GM15510 (cell line): ENCODE results near the gene DMD.

Source experiments
- POLR2A ChIP-seq: IDR thresholded peaks from 3 replicates; pipeline ENCODE4 v1.6.1; 2011; ENCODE audit warnings: borderline replicate concordance; ENCODE audit not compliant: insufficient read length; ENCODE audit errors: extremely low read depth

The DMD gene

DNA sequence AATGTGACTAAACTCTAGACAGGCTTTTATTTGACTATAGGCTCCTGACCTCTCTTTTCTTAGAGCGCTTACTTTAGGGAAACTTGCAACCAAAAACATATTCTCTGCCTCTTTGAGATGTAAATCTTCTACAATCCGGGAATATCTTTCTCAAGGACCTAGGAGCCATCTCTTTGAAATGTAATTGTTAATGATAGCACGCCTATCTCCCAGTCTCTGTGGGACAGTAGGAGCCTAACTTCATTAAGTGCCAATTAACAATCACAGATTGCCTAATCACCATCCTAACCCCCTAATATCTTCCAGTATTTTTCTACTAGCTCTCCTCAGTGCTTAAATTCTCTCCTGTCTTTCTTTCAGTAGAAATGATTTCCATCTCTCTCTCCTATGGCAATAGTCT lies 628.6 kb downstream of the DMD start:
- no peak for TF ChIP-seq POLR2A

DNA sequence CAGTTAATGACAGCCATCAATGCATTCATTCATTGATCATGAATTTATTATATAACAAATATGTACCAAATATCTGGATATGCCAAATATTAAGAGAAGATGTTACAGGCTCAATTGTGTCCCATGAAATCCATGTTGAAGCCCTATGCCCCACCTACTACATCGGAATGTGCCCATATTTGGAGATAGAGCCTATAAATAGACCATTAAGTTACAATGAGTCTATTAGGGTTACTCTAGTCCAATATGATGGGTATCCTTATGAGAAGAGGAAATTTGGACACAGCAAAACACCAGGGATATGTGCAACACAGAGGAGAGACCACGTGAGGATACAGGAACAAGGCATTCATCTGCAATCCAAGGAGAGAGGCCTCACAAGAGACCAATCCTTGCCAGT lies 634.5 kb downstream of the DMD start:
- TF ChIP-seq POLR2A, result no peak

DNA sequence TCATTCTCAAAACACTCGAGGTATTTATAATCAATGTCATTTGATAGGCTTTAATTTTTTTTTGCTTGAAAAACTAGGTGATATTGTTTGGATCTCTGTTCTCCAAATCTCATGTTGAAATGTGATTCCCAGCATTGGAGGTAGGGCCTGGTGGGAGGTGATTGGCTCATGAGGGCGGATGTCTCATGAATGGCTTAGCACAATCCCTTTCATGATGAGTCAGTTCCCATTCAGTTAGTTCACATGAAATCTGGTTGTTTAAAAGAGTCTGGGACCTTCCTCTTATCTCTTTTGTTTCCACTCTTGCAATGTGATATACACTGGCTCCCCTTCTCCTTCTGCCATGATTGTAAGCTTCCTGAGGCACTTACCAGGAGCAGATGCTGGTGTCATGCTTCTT lies 638.7 kb downstream of the DMD start:
- TF ChIP-seq POLR2A, result no peak

DNA sequence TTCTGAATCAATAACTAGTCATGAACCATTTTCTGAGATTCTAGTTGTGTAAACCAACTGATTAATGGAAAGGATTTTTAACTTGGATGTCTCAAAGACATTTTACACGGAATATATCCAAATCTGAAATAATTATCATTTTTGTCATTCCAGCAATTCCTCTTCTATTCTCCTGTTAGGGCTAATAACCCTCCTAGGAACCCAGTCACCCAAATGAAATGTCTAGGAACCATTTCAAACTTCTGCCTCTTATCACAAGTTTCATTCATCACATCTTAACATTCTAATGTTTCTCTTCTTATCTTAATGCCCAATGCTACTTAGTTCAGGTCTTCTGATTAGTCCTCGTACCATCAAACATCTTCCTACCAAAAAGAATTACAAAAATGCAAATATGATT lies 639.8 kb downstream of the DMD start:
- no peak for TF ChIP-seq POLR2A

DNA sequence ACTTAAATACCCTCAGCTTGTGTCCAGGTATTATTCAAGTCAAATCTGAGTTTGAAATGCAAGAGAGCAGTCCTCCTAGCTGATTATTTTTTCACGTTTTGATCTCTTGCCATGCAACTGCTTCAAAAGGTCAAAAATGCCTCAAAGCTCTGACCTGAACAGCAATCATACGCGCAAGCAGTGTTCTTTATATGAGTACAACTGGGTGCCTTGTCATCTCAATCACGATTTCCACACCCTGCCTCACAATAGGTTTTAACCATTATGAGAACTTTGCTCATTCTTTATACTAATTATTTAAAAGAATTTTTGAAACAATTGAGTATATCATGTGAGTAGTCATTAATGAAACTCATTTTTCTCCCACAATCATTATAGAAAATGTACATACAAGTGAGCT lies 649.1 kb downstream of the DMD start:
- TF ChIP-seq POLR2A, result no peak

DNA sequence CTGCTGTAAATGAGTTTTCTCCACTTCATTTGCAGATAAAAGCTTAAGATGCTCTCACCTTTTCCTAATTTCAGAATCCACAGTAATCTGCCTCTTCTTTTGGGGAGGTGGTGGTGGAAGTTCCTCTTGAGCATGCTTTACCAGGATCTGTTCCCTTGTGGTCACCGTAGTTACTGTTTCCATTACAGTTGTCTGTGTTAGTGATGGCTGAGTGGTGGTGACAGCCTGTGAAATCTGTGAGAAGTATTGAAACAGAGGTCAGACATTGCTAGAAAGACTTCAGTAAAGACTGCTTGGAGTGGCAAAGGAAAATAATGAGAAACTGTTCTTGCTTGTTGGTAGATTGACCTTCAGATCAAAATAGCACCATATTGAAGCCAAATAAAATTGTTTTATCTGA lies 666.2 kb downstream of the DMD start:
- TF ChIP-seq POLR2A, result no peak

DNA sequence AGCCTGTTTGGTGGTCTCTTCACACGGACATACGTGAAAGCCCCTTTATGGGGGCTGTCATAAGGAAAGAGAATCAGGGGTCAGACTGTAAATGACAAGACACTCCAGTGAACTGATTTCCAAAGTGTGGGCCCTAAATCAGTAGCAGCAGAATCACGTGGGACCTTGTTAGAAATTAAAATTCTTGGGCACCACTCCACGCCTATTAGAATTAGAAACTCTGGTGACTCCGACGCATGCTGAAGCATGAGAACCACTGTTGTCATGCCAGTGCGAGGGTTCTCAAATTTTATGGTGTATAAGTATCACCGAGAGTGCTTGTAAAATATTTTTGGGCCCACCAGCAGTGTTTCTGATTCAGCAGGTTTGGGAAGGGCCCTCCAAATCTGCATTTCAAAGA lies 672.8 kb downstream of the DMD start:
- TF ChIP-seq POLR2A, result no peak

DNA sequence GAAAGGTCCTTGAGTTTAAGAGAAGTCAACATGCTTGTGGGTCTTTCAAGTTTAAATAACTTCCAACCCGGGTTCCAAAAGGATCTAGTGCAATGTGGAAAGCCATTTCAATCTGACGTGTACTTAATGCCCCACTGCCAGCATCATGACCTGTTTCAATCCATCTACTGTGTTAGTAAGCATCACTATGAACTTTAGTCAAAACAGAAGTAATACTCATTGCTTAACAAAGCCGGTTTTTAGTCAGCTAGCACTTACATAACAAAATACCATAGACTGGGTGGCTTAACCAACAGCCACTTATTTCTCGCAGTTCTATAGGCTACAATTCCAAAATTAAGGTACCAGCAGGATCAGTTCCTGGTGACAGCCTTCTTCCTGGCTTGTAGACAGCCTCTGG lies 677.5 kb downstream of the DMD start:
- TF ChIP-seq POLR2A, result no peak

DNA sequence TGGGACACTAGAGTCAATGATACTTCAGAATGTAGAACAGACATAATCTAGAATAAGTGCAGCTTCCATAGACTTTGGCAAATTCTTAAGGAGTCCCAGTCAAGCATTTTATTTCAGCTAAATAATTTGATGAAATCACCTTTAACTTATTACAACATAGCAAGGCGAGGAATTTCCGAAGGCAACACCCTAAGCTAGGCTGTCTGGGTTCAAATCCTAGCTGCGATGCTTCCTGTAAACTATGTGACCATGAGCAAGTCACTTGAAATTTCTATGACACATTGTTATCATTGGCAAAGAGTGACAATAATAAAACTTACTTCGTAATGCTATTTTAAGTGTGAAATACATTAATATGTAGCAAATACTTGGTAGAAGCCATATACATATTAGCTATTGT lies 679.1 kb downstream of the DMD start:
- TF ChIP-seq POLR2A, result no peak

DNA sequence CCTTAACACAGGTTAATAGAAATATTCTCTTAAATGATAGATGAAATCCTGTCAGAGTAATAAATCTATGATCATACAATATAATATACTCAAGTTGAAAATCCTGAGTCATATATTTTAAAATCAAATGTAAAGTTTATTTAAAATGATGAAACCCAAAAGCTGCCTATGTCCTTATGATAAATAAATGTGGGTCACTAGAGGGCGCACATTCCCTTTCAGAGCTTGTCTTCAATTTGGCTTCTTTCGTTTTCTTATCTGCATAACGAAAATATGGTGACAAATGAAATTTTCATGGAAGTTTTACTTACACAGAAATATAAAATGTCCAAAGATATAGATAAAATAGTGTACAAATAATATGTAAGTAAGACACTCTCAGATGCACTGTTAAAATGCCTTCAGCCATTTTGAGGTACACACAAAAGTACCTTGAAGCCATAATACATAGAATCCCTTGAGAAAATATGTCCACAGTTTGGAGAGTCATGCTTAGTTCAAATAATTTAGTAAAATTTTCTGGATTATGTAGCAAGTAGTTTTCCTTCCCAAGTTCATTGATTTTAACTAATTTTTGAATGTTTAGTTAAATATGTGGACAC lies 680.4 kb downstream of the DMD start:
- TF ChIP-seq POLR2A, result no peak

DNA sequence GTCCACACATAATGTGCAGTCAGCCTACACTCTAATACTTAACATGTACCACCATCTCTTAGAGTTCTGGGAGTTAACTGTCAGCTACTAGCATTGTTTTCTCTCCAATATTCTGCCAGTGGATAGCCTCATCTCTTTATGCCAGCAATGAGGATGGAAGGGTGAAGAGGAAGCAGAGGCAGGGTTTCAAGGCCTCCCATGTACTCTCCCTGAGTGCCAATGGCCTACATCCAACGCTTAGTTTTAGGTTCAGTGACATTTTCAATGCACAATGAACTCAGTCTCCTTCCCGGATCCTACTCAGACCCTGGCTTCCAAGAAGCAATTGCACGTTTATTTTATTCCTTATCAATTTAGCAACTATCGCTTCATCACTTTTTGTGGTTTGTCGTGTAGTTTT lies 686.1 kb downstream of the DMD start:
- no peak for TF ChIP-seq POLR2A

DNA sequence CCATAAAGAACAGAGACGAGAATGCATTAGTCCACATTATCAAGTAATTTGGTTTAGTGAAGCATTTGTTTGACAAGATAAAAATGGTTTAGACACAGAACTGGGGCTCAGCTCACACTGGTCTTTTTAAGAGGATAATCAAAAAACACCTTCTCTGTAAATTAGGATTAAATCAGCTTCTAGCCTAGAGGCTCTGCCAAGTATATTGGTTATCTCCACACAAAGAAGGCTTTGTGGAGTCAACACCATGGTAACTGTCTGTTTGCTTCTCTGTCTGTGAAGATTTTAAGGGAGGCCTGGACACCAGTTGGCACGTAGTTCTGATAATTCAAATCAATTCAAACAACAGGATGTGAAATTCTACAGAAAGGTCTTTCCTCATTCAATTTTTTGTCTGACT lies 687.0 kb downstream of the DMD start:
- no peak for TF ChIP-seq POLR2A

DNA sequence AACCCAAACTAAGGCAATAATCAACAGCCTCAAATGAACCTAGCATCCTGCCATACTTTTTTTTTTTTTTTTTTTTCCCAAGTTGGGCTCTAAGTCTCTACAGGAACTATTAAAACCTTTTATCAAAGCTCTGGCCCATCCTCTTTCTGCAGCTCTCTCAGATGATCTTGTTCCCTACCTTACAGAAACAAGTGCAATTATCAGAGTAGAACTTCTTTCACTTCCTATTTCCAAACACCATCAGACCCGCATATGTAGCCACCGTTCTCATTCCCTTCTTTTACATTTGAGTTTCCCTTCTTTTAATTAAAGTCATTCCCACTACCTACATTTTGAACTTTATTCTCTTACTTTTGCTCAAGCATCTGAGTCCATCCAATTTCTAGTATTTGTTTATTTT lies 690.6 kb downstream of the DMD start:
- TF ChIP-seq POLR2A, result no peak

DNA sequence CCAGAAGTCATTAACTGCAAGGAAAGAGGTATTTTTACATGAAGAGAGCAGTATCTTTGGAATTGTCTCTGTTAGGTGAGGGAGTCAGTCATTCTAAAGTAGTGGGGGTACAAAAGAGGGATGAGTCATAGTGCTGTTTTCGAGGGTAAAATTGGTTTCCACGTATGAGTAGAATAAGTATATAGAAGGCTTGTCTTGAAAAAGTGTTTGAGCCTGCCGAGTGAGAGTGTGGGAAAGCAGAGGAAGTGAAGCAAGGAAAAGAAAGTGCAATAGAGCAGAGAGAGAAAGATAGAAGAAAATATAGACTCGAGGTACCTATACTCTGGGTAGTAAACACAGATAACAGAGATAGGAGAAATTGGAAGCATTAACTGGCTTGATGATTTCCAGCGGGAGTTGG lies 696.4 kb downstream of the DMD start:
- TF ChIP-seq POLR2A, result no peak

DNA sequence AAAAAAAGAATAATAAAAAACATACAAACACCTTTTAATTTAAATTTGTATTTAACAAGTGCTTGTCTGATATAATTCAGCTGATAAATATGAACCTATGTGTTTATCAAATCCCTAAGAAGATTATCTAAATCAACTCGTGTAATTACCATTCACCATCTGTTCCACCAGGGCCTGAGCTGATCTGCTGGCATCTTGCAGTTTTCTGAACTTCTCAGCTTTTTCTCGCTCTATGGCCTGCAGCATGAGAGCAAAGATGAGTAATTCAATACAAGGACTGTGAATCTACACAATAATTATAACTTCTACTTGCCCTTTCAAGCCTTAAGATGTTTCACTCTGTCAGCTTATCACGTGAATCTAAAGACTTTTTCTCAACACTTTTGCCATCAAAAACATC lies 709.7 kb downstream of the DMD start:
- no peak for TF ChIP-seq POLR2A

DNA sequence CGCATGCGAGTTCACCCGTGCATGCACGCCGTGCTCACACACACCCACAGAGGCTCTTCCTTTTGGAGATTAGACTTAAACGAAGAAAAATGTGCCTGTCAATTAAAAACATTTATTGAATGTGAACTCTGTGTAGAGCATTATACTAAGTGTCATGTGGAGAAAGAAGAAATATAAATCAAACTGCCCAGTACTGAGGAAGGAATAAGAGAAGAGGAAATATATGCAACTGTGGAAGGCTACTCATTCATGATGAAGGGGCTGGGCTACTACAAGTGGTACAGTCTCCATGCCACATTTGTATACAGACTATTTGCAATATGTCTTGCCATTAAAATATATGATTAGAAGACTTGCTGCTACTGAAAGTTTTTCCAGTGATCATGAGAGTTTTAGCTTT lies 714.7 kb downstream of the DMD start:
- TF ChIP-seq POLR2A, result no peak

DNA sequence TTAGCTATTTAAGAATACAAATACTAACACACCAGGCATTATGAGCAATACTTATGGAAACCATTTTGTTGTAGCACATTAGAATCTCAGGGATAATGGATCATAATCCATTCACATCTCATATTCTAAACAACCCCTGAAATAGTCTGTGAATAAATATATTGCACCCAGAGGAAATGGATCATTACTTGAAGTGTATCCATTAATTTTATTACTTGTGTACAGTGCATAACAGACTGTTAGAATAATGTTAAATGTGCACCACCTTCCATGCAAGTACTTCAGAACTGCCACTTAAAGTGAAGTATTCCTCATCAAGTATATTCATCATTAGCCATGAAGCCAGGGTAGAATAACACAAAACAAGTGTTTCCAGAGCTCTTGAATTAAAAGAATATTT lies 715.5 kb downstream of the DMD start:
- TF ChIP-seq POLR2A, result no peak
